ENCODE data around the gene ZNF467. TPM values are rescaled to one million over a fixed set of nuclear protein-coding genes. Genes with fewer than 3 reads are reported as not detected.

The ZNF467 gene
- total RNA-seq, 1 donor from 2014 or later = 4.5 TPM

DNA sequence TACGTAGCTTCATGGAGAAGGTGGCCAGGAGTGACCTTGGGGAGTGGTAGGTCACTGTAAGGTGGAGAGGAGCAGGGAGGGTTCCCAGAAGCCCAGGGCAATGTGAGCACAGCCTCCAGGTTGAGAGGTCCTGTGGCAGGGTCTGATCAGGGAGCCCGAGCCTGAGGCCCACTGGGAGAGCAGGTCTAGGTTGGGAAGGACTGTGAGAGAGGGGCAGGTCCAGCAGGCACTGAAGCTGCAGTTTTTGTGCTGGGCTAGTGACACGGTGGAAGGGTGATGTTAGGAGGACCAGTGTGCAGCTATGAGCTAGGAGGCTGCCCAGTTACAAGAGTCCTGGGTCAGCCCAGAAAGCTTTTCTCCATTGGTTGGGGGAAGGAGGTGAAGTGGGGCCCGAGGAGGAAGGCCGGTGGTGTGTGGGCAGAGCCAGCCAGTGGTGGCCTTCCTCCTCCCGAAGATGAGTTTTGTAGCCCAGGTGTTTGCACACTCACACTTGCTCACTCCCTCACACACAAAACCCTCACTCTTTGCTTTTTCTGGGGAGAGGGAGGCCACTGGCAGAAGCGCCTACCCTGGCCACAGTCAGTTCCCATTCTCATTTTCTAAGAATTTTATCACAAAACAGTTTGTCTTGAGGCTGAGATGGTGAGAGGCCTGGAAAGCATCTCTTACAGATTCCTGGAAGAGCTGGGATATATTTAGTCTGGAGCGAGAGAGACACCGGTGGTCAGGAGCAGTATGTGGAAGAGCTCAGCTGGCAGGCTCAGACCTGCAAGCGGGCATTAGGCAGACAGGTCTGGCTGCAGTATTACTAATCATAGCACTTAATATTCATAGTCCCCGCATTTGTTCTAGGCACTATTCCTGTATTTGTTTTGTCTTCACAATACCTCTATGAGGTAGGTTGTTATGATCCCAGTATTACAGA lies 57.1 kb downstream of the ZNF467 start:
- DNase-seq (ENCODE audit: low read depth in 2 of 2) = no peak

DNA sequence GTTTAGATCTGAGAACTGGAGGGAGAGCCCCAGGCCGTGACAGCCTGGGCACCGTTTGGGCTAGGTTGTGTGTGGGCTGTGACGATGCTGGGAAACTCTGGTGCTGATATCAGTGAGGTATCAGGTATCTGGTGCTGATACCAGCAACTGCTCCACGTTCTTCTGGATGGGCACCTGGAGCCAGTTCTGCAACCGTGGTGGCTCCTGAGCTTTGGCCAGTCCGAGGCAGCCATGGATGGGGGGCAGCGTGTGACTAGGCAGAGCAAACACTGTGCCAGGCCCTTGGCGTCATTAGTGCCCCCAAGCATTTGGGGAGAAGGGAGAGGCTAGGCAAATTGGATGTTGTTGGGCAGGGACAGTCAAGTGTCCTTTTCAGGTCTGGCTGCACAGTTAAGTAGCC lies 57.9 kb downstream of the ZNF467 start:
- no peak for DNase-seq (ENCODE audit: low read depth in 2 of 2)

DNA sequence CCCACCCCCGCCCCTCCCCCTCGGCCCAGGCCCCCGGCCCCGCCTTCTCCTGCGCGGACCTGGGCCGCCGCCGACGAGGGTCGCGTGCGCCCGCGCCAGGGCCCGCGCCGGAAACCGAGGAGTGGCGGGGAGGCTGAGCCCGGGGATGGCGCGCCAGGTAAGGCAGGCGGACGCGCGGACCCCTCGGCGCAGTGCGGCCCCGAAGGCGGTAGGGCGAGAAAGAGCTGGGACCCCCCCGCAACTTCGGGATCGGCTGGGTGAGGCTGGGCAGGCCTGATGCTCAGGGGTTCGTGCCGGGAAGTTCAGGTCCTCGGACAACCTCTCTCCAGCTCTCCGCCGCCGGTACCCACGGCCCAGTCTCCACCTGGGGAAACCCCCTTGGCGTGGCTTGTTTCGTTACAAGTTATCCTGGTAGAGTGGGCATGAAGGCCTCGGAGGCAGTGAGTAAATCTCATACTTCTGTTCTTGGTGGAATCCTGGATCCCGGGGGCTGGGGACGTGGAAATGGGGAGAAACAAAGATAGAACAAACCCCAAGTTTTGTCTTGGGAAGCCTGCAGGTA lies 58.4 kb downstream of the ZNF467 start:
- no peak for DNase-seq (ENCODE audit: low read depth in 2 of 2)

Other genes with a start within 250 kb of the ZNF467 start
- 6.0 and 10.1 TPM in 2 replicates for gene ZNF862, start 64.8 kb upstream of the ZNF467 start, total RNA-seq
- 7.1 and 12.7 TPM in 2 replicates for gene ATP6V0E2, start 100.4 kb upstream of the ZNF467 start, total RNA-seq